ENCODE data around the gene SCARF1.
"Not testable (repeated sequence)": the region's sequence is repeated elsewhere in the genome, so short reads cannot be mapped to it uniquely, and the experiment has no call there.

SCARF1 gene, protein sequence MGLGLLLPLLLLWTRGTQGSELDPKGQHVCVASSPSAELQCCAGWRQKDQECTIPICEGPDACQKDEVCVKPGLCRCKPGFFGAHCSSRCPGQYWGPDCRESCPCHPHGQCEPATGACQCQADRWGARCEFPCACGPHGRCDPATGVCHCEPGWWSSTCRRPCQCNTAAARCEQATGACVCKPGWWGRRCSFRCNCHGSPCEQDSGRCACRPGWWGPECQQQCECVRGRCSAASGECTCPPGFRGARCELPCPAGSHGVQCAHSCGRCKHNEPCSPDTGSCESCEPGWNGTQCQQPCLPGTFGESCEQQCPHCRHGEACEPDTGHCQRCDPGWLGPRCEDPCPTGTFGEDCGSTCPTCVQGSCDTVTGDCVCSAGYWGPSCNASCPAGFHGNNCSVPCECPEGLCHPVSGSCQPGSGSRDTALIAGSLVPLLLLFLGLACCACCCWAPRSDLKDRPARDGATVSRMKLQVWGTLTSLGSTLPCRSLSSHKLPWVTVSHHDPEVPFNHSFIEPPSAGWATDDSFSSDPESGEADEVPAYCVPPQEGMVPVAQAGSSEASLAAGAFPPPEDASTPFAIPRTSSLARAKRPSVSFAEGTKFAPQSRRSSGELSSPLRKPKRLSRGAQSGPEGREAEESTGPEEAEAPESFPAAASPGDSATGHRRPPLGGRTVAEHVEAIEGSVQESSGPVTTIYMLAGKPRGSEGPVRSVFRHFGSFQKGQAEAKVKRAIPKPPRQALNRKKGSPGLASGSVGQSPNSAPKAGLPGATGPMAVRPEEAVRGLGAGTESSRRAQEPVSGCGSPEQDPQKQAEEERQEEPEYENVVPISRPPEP
- 0.56 reads per million for total RNA-seq

- DNase-seq, result no peak
These were observed at the start of gene SCARF1 for GRCh38 chr17:1645207-1646171. Gene SCARF1 (minus strand): TSS chr17:1645732. CDS start chr17:1645697, 35 bp downstream.

DNA sequence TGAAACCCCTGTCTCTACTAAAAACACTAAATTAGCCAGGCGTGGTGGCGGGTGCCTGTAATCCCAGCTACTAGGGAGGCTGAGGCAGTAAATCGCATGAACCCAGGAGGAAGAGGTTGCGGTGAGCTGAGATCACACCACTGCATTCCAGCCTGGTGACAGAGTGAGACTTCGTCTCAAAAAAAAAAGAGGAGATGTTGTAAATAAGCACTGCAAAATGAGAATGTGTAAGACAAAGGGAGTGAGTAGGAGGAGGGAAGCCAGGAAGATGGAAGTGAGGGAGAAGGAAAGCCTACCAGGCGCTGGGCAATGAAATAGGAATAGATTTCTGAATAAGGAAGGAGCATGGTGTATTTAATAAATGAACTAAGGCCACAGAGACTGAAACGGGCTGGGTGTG lies 47.8 kb upstream of the SCARF1 start:
- no peak for DNase-seq

DNA sequence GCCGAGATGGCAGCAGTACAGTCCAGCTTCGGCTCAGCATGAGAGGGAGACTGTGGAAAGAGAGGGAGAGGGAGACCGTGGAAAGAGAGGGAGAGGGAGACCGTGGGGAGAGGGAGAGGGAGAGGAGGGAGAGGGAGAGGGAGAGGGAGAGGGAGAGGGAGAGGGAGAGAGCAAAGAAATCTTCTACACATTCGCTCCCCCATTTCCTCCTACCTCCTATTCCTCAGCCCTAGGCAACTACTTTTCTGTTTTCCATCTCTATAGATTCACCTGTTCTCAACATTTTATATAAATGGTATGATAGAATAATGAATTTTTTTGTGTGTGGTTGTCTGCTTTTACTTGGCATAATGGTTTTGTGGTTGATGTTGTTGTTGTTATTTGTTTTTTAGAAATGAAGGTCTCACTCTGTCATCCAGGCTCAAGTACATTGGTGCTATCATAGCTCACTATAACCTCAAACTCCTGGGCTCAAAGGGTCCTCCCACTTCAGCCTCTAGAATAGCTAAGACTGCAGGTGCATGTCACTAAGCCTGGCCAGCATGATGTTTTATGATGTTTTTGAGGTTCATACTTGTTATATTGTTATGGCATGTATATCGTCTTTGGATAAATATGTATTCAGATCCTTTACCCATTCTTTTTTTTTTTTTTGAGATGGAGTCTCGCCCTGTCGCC lies 45.2 kb upstream of the SCARF1 start:
- no peak for DNase-seq

- DNase-seq, result not testable (repeated sequence)
These were observed 42.9 kb upstream of the SCARF1 start for GRCh38 chr17:1688405-1688804.

GRCh38 chr17:1686086-1686485 lies 40.6 kb upstream of the SCARF1 start:
- DNase-seq, result no peak

DNA sequence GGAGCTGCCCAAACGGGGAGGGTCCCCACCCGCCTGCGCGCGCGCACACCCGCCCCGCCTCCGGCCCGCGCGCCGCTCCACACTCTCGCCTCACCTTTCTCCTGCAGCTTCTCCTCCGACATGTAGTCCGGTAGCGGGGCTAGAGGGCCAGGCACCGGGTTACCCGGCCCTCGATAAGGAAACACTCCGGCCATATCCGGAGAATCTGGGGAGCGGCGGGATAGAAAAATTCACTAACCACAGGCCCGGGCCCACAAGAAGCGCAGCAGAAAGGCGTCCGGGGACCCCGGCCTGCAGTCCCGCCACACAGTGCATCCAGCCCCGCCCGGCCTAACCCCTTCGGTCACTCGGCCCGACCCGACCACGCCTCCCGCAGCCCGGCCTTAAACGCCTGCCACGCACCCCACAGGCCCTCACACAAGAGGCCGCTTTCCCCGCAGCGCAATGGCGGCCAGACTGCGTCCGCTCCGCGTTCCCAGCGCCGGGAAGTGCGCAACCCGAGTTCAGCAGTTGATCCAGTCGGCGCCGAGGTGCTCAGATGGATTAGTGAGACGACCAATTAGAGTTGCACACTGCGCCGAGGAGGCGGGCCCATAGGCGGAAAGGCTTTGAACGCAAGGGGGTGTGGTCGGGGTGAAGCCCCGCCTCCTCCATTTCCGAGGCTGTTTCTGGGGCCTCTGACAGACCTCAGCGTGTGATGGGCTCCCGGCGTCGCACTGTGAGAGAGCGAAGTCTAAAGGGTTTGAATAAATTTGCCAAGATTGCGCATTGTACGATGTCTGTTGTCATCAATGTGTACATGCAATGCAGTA lies 39.1 kb upstream of the SCARF1 start, which contains the start of gene PRPF8:
Gene PRPF8, minus strand, starts transcription at position 490 of the 812 bp plus-strand sequence. Its CDS starts 296 bp downstream, at position 194.
- DNase-seq, result peak; percentile 96

GRCh38 chr17:1683459-1683858 lies 37.9 kb upstream of the SCARF1 start:
- DNase-seq, result no peak

GRCh38 chr17:1676401-1676800 lies 30.9 kb upstream of the SCARF1 start:
- no peak for DNase-seq

DNA sequence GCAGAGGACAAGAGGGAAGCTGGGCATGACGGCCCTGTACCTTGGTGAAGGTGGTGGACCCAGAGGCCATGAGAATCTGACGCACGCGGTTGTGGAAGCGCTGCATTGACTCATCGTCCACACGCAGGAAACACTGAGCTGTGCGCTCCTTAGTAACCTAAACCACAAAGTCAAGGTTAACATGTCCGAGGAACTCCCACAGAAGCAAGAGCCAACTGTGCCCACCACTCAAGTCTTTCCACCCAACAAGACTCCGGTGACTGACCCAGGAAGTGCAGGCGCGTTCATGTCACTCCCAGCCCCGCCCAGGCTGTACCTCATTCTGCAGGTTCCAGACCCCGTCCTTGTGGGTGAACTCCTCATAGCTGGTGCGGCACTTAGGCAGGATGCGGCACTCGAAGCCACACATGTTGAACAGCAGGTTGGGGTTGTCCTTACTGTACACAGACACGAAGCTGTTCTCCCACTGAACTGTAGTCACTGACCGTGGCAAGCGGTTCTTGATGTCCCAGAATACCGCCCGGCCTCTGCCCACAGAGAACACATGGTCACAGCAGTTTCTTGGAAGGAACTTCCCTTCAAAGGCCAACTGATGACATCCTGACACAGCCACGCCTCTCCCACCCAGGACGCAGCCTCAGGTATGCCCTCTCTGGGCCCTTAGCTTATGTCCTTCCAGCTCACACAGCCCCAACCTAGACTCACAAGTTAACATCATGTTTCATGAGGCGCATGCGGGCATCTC lies 27.7 kb upstream of the SCARF1 start:
- peak; percentile 14 for DNase-seq

- DNase-seq, result not testable (repeated sequence)
These were observed 18.4 kb upstream of the SCARF1 start for GRCh38 chr17:1663934-1664333.

GRCh38 chr17:1661045-1661444 lies 15.5 kb upstream of the SCARF1 start:
- no peak for DNase-seq

DNA sequence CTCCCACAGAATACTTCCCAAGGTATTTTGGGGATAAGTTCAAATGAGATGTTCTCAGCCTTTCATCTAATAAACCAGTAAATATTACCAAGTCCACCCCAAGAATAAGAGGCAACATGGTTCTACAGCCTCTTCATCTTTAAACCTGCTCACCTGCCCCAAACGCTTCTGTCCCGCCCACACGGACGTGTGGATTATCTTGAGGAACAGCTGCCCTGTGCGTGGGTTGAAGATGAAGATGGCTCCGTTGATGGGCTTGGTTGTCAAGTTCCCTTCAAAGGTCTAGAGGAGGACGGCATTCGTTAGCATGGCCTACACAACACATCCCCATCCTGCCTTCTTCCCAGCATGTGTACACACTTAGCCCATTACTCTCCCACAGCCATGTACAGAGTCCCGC lies 12.6 kb upstream of the SCARF1 start:
- DNase-seq, result no peak

GRCh38 chr17:1653735-1654134 lies 8.2 kb upstream of the SCARF1 start:
- DNase-seq, result no peak

DNA sequence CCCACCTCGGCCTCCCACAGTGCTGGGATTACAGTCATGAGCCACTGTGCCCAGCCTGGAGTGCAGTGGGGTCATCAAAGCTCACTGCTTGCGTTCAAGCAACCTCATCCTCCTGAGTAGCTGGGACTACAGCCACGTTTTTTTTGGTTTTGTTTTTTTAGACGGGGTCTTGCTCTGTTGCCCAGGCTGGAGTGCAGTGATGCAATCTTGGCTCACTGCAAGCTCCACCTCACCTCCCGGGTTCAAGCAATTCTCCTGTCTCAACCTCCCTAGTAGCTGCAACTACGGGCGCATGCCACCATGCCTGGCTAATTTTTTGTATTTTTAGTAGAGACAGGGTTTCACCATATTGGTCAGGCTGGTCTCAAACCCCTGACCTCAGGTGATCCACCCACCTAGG lies 7.3 kb upstream of the SCARF1 start:
- DNase-seq, result not testable (repeated sequence)

GRCh38 chr17:1651559-1651844 lies 6.0 kb upstream of the SCARF1 start:
- DNase-seq, result no peak

DNA sequence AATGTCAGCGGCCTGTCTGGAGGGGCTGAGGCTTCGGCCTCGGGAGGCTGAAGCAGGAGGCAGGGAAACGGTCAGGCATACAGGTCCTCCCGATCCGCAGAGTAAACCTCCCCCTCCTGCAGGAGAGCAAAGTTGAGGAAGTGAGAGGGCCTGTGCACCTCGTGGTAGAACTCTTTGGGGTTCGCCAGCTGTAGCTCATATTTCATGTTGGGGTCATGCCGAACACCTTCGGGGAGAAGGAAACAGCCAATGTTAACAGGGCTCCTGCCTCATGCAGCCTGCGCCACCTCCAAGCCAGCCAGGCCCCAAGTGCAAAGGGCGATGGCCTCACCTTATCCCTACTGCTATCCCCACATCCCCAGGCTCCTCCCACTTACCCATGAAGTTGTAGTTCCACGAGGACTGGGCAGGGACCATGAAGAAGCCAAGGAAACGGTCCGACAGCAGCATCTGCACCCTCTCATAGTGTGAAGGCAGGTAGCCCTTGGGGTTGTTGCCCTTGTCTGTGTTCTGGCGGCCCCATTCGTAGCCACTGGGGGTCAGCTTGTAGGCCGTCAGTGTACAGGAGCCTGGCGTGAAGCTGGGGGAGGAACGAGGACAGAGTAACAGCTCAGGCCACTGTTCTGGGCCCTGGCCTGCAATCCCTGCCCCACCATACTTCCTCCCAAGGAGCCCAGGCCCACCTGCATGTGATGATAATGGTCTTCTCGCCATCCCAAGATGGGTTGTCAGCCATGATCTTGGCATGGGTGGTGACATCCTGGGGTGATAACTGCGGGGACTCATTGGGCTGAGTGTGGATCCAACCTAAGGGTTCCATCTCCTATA lies 5.4 kb upstream of the SCARF1 start:
- no peak for DNase-seq

- DNase-seq, result no peak
These were observed 4.4 kb upstream of the SCARF1 start, which contains the start of gene RILP for GRCh38 chr17:1649844-1650501. Gene RILP (minus strand): TSS chr17:1649866. CDS start chr17:1649804, 62 bp downstream.

GRCh38 chr17:1648963-1649843 lies 3.7 kb upstream of the SCARF1 start:
- peak; percentile 94 for DNase-seq
